SH-SY5Y (cell line): ENCODE data around the gene MARCKS.

Experiments used
- GATA2 ChIP-seq: IDR thresholded peaks from 2 replicates; pipeline ENCODE4 v1.6.1; 2011; ENCODE audit warnings: mild to moderate bottlenecking, low read depth, low read length
- GATA3 ChIP-seq: IDR thresholded peaks from 2 replicates; pipeline ENCODE4 v1.6.1; 2011; ENCODE audit warnings: low read depth, mild to moderate bottlenecking, low read length, moderate library complexity

- TF ChIP-seq GATA2 (no peak), GATA3 (no peak)
These were observed 23.6 kb upstream of the MARCKS start for GRCh38 chr6:113833537-113833936.
